ENCODE results near the gene ARAP2.
"Not testable (repeated sequence)": the region's sequence is repeated elsewhere in the genome, so short reads cannot be mapped to it uniquely, and the experiment has no call there.

ARAP2 gene

DNA sequence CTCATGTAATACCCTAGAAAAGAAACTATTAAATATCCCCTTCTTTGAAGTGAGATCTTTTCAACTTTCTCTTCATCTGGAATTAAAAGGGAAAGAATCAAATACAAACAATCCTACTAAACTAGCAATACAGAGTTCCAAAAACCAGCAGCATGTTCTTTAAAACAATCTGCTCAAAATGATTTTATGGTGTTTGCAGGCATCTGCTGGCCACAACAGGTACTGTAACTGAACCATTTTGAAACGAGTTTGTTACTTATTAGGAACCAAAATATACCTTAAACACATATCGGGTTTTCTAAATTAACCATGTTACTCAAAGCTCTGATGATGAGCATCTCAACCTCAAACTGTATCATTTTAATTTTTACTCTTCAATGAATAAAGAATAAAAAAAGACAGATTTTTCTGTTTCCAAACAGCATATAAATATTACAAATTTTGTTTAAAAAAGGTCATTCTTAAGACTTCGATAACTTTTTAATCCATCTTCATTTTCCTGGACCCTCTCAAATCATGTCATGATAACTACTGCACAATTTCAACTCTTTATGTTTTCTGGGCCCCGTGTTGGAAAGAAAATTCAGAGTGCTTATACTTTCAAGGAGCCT lies 56.5 kb downstream of the ARAP2 start:
- no peaks in the 10 kb centered on the region for H3K9me2 ChIP-seq (replicated peaks; ENCODE audit: insufficient read depth, low read length)
- no peaks in the 10 kb centered on the region for H3K27me3 ChIP-seq (ENCODE audit: low read length)
- no peak for TF ChIP-seq EZH2phosphoT487 (conservative IDR thresholded peaks at IDR 0.05; ENCODE audit: low read length)
- TF ChIP-seq, protein P1, sequence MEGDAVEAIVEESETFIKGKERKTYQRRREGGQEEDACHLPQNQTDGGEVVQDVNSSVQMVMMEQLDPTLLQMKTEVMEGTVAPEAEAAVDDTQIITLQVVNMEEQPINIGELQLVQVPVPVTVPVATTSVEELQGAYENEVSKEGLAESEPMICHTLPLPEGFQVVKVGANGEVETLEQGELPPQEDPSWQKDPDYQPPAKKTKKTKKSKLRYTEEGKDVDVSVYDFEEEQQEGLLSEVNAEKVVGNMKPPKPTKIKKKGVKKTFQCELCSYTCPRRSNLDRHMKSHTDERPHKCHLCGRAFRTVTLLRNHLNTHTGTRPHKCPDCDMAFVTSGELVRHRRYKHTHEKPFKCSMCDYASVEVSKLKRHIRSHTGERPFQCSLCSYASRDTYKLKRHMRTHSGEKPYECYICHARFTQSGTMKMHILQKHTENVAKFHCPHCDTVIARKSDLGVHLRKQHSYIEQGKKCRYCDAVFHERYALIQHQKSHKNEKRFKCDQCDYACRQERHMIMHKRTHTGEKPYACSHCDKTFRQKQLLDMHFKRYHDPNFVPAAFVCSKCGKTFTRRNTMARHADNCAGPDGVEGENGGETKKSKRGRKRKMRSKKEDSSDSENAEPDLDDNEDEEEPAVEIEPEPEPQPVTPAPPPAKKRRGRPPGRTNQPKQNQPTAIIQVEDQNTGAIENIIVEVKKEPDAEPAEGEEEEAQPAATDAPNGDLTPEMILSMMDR (IDR thresholded peaks at IDR 0.05; ENCODE audit: insufficient read depth, low read length, poor library complexity, severe bottlenecking), result peak; percentile 31
- H3K4me2 ChIP-seq (ENCODE audit: low read depth, low read length, poor library complexity, severe bottlenecking), result no peak overlapping the region
- no peaks in the 10 kb centered on the region for H4K20me1 ChIP-seq (ENCODE audit: low read depth, low read length)
- no peak overlapping the region for H3K4me3 ChIP-seq (ENCODE audit: insufficient read depth, low read length, poor library complexity, severe bottlenecking)
- H3K9me3 ChIP-seq (ENCODE audit: insufficient read depth, low read length), result no peaks in the 10 kb centered on the region
- H3K9ac ChIP-seq (ENCODE audit: low read length), result no peak overlapping the region
- H3F3A ChIP-seq (ENCODE audit: insufficient read depth), result no peaks in the 10 kb centered on the region
- no peak overlapping the region for H2AFZ ChIP-seq (ENCODE audit: low read depth, low read length, severe bottlenecking)
- H3K36me3 ChIP-seq (ENCODE audit: low read length), result no peaks in the 10 kb centered on the region
- H3K27ac ChIP-seq (ENCODE audit: low read depth, low read length), result no peak overlapping the region
- H3K79me2 ChIP-seq (ENCODE audit: insufficient read depth, low read length), result no peaks in the 10 kb centered on the region

DNA sequence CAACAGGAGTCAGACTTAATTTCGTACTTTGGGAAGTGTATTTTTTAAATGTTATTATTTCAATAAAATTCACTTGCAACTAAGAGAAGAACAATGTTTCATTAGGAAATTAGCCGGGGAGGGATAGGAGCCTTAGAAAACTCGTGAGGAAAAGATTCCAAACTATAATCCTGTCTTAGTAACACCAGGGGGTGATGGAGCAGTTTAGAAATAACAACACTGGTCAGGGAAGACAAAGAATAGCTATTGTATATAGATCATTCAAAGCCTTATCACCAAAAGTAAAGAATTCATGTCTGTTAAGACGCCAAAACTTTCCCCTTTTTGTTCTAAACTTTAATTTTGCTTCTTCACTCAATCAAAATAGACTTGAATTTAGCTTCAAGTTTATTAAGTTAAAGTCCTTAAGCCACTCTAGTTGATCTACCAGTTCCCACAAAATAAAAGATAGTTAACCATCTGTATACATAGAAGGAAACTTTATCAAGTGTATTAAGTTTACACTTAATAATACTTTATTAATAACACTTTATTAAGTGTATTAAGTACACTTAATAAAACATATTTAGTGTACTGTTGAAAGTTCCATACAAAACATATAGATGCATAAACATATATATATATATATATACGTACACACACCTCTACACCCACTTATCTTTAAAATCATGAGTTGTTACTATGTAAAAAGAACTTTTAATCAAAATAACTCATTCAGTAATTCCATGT lies 60.5 kb downstream of the ARAP2 start:
- Histone ChIP-seq H3F3A (ENCODE audit: insufficient read depth) (no peaks in the 10 kb centered on the region), H2AFZ (ENCODE audit: low read depth, low read length, severe bottlenecking) (no peak overlapping the region), H3K27me3 (ENCODE audit: low read length) (no peaks in the 10 kb centered on the region), H4K20me1 (ENCODE audit: low read depth, low read length) (no peaks in the 10 kb centered on the region), H3K27ac (ENCODE audit: low read depth, low read length) (no peak overlapping the region), H3K4me2 (ENCODE audit: low read depth, low read length, poor library complexity, severe bottlenecking) (no peak overlapping the region), H3K9me2 (replicated peaks; ENCODE audit: insufficient read depth, low read length) (no peaks in the 10 kb centered on the region), H3K36me3 (ENCODE audit: low read length) (no peaks in the 10 kb centered on the region), H3K9ac (ENCODE audit: low read length) (no peak overlapping the region), H3K9me3 (ENCODE audit: insufficient read depth, low read length) (no peaks in the 10 kb centered on the region), H3K4me3 (ENCODE audit: insufficient read depth, low read length, poor library complexity, severe bottlenecking) (no peak overlapping the region), H3K79me2 (ENCODE audit: insufficient read depth, low read length) (no peaks in the 10 kb centered on the region)
- TF ChIP-seq EZH2phosphoT487 (conservative IDR thresholded peaks at IDR 0.05; ENCODE audit: low read length), result no peak
- TF ChIP-seq, protein P1 (IDR thresholded peaks at IDR 0.05; ENCODE audit: insufficient read depth, low read length, poor library complexity, severe bottlenecking), result no peak

DNA sequence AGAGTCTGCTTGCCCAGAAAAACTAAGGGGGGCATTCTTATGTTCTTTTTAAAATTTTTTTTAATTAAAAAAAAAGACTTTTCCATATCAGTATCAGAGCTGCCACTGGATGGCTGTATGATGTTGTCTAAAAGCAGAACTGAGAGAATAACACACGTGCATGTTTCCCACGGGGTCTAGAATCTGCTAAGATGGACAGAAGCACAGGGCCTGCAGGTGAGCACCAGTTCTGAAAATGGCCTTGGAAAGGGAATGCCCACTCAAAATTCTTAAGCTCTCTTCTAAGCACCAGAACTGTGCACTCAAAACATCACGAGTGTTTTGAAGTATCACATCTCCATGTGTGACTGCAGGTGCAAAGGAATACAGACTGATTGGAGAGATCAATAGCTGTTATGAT lies 61.1 kb downstream of the ARAP2 start:
- no peak for TF ChIP-seq EZH2phosphoT487 (conservative IDR thresholded peaks at IDR 0.05; ENCODE audit: low read length)
- TF ChIP-seq, protein P1 (IDR thresholded peaks at IDR 0.05; ENCODE audit: insufficient read depth, low read length, poor library complexity, severe bottlenecking), result no peak
- Histone ChIP-seq H3K27ac (ENCODE audit: low read depth, low read length) (no peak overlapping the region), H3K9ac (ENCODE audit: low read length) (no peak overlapping the region), H3K4me2 (ENCODE audit: low read depth, low read length, poor library complexity, severe bottlenecking) (no peak overlapping the region), H3K9me2 (replicated peaks; ENCODE audit: insufficient read depth, low read length) (no peaks in the 10 kb centered on the region), H4K20me1 (ENCODE audit: low read depth, low read length) (no peaks in the 10 kb centered on the region), H2AFZ (ENCODE audit: low read depth, low read length, severe bottlenecking) (no peak overlapping the region), H3K9me3 (ENCODE audit: insufficient read depth, low read length) (no peaks in the 10 kb centered on the region), H3K27me3 (ENCODE audit: low read length) (no peaks in the 10 kb centered on the region), H3K79me2 (ENCODE audit: insufficient read depth, low read length) (no peaks in the 10 kb centered on the region), H3F3A (ENCODE audit: insufficient read depth) (no peaks in the 10 kb centered on the region), H3K36me3 (ENCODE audit: low read length) (no peaks in the 10 kb centered on the region), H3K4me3 (ENCODE audit: insufficient read depth, low read length, poor library complexity, severe bottlenecking) (no peak overlapping the region)

DNA sequence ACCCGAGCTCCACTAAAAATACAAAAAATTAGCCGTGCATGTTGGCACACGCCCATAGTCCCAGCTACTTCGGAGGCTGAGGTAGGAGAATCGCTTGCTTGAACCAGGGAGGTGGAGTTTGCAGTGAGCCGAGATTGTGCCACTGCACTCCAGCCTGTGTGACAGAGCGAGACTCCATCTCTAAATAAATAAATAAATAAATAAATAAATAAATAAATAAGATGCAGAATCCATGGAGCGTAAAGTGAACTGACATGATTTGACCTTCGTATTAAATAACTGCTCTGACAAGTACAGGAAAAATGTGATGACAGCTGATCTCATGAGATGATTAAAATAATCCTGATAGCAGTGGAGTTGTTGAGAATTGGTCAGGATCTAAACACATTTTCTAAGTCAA lies 62.0 kb downstream of the ARAP2 start:
- not testable (repeated sequence) for H3K79me2 ChIP-seq (ENCODE audit: insufficient read depth, low read length); H3K9ac ChIP-seq (ENCODE audit: low read length); H2AFZ ChIP-seq (ENCODE audit: low read depth, low read length, severe bottlenecking); H3K9me3 ChIP-seq (ENCODE audit: insufficient read depth, low read length); H3F3A ChIP-seq (ENCODE audit: insufficient read depth); H4K20me1 ChIP-seq (ENCODE audit: low read depth, low read length); H3K9me2 ChIP-seq (replicated peaks; ENCODE audit: insufficient read depth, low read length); H3K4me2 ChIP-seq (ENCODE audit: low read depth, low read length, poor library complexity, severe bottlenecking); H3K4me3 ChIP-seq (ENCODE audit: insufficient read depth, low read length, poor library complexity, severe bottlenecking); H3K36me3 ChIP-seq (ENCODE audit: low read length); H3K27me3 ChIP-seq (ENCODE audit: low read length); H3K27ac ChIP-seq (ENCODE audit: low read depth, low read length)

Measured in SU-DHL-6 (cell line).